DND-41 (cell line): ENCODE results near the gene TNFSF18.

ENCODE experiments used
- ATAC-seq: fragments of 200-7000 bp; cut with Tn5 transposase; 3 replicates; pipeline ENCODE4 v1.9.1; 2021; ENCODE audit warnings: low read depth; ENCODE audit not compliant: insufficient read depth
- DNase-seq: peaks from one replicate; pipeline ENCODE4 v3.0.0-alpha.2; 2020
- H2AFZ ChIP-seq: 2 replicates; pipeline ENCODE4 v1.6.0; 2012; ENCODE audit warnings: low read depth, low read length
- H3K27ac ChIP-seq: 2 replicates; pipeline ENCODE4 v1.5.1; 2012; ENCODE audit warnings: low read length, inconsistent platforms
- H3K27me3 ChIP-seq: fragments of 200-600 bp; sonication (generic); 2 replicates; pipeline ENCODE4 v1.6.0; 2012; ENCODE audit warnings: low read length, mild to moderate bottlenecking, inconsistent platforms; ENCODE audit not compliant: insufficient read depth, poor library complexity
- H3K36me3 ChIP-seq: 2 replicates; pipeline ENCODE4 v1.5.1; 2012; ENCODE audit warnings: low read length, inconsistent platforms; ENCODE audit not compliant: insufficient read depth
- H3K4me1 ChIP-seq: 2 replicates; pipeline ENCODE4 v1.5.1; 2012; ENCODE audit warnings: mild to moderate bottlenecking, low read length; ENCODE audit not compliant: insufficient read depth
- H3K4me2 ChIP-seq: 2 replicates; pipeline ENCODE4 v1.6.0; 2012; ENCODE audit warnings: mild to moderate bottlenecking, moderate library complexity, low read length, inconsistent platforms; ENCODE audit not compliant: insufficient read depth
- H3K4me3 ChIP-seq, 2 experiments: fragments of 200-600 bp in 1 of 2; shearing (Covaris generic) in 1 of 2; 2 replicates each; pipeline ENCODE4 v1.5.1; 2012 to 2016; ENCODE audit warnings: inconsistent platforms in 2 of 2, low read length in 2 of 2, mild to moderate bottlenecking in 2 of 2, low read depth in 1 of 2, moderate library complexity in 1 of 2
- H3K79me2 ChIP-seq: 2 replicates; pipeline ENCODE4 v1.6.0; 2012; ENCODE audit warnings: low read length, inconsistent platforms; ENCODE audit not compliant: insufficient read depth
- H3K9ac ChIP-seq: 2 replicates; pipeline ENCODE4 v1.6.0; 2012; ENCODE audit warnings: low read depth, mild to moderate bottlenecking, inconsistent platforms, low read length, moderate library complexity
- H3K9me3 ChIP-seq: 2 replicates; pipeline ENCODE4 v1.5.1; 2012; ENCODE audit warnings: low read length, moderate library complexity, mild to moderate bottlenecking, inconsistent platforms; ENCODE audit not compliant: insufficient read depth, severe bottlenecking
- H4K20me1 ChIP-seq: 2 replicates; pipeline ENCODE4 v1.6.0; 2012; ENCODE audit warnings: low read length; ENCODE audit not compliant: insufficient read depth
- EZH2 ChIP-seq: IDR thresholded peaks from 3 replicates; pipeline ENCODE4 v1.6.1; 2012; ENCODE audit warnings: borderline replicate concordance, low read depth, mild to moderate bottlenecking, moderate library complexity, low read length, inconsistent platforms; ENCODE audit not compliant: severe bottlenecking
- TF ChIP-seq, protein P1 (sequence below): IDR thresholded peaks from 2 replicates; pipeline ENCODE4 v1.5.1; 2012; ENCODE audit warnings: borderline replicate concordance, low read length, moderate library complexity, mild to moderate bottlenecking; ENCODE audit not compliant: poor library complexity, severe bottlenecking; ENCODE audit errors: extremely low read depth

The TNFSF18 gene

DNA sequence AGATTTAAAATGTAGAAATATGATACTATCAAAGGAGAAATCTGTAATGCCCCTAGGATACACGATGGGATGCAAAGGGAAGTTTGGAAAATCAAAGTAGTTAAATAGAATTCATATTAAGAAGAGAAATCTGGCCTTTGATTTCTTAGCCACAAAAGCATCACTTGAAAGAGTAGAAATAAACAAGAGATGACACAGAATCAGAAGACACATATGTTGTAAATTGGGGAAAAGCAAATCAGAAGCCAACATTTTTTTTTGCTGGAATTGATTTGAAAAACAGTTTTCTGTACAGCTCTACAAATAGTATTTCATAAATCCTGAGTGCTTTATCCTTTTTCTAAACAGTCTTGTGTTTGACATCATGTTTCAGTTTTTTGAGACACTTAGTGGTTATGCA lies 12.4 kb upstream of the TNFSF18 start:
- no peak for TF ChIP-seq EZH2
- TF ChIP-seq, protein P1, sequence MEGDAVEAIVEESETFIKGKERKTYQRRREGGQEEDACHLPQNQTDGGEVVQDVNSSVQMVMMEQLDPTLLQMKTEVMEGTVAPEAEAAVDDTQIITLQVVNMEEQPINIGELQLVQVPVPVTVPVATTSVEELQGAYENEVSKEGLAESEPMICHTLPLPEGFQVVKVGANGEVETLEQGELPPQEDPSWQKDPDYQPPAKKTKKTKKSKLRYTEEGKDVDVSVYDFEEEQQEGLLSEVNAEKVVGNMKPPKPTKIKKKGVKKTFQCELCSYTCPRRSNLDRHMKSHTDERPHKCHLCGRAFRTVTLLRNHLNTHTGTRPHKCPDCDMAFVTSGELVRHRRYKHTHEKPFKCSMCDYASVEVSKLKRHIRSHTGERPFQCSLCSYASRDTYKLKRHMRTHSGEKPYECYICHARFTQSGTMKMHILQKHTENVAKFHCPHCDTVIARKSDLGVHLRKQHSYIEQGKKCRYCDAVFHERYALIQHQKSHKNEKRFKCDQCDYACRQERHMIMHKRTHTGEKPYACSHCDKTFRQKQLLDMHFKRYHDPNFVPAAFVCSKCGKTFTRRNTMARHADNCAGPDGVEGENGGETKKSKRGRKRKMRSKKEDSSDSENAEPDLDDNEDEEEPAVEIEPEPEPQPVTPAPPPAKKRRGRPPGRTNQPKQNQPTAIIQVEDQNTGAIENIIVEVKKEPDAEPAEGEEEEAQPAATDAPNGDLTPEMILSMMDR: no peak
- Histone ChIP-seq H3K27me3 (no peaks in the 10 kb centered on the region), H3K4me1 (peaks cover 7% of the 10 kb centered on the region; the same call in 1 of the 2 replicates), H3K4me2 (no peak overlapping the region), H3K27ac (no peak overlapping the region), H3K9ac (no peak overlapping the region), H3K9me3 (no peaks in the 10 kb centered on the region), H3K36me3 (no peaks in the 10 kb centered on the region), H2AFZ (no peak overlapping the region), H3K4me3 (no peak overlapping the region), H3K79me2 (no peaks in the 10 kb centered on the region), H4K20me1 (no peaks in the 10 kb centered on the region)
- ATAC-seq (no peak), DNase-seq (no peak)

DNA sequence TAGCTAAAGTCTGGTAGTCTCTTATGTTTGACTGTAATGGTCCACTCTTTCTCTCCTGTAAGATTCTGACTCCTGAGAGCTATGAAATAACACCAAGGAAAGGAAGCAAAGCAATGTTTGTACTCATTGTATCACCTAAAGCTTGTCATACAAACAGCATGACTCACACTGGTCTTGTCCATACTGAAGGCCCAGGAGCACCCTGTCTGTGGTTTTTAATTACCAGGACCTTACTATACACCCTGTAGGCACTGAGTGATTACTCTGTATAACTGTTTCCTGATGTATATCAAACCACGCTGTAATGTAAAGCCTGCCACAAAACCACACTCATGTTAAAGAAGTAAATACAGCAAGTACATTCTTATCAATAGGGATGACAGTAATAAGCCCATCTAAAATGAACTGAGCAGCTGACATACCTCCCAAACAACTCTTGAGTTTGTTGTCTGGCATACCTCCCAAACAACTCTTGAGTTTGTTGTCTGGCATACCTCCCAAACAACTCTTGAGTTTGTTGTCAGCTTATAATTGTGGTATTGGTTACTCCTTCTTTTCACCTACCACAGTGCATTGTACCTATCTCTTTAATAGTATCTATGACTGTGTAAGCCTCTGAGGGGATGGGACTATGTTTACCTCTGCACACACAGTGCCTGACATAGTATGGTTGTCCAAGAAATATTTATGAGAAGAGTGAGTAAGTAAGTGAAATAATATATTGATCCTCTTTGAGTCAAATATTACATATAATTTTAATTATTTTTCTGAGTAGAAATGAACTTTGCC lies 11.6 kb upstream of the TNFSF18 start:
- no peak overlapping the region for H3K27ac ChIP-seq

DNA sequence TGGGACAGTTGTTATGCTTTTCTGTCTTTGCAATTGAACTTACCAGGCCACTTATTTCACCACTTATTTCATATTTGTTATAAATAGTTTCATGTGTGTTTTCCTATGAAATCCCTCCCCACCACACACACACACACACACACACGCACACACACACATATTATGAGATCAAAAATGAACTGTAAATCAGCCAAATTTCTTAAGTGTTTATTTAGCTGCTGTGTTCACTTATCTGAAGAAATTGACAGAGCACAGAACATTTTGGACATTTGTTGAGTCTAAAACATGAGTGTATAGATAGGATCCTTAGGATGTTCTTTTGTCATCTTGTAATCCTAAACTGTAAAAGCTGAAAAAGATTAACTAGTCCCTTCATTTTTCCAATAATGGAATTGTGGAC lies 7.8 kb upstream of the TNFSF18 start:
- no peak for TF ChIP-seq EZH2
- TF ChIP-seq, protein P1: no peak
- Histone ChIP-seq H4K20me1 (no peaks in the 10 kb centered on the region), H2AFZ (no peak overlapping the region), H3K27ac (no peak overlapping the region), H3K79me2 (no peaks in the 10 kb centered on the region), H3K4me2 (no peak overlapping the region), H3K9ac (no peak overlapping the region), H3K4me1 (peaks cover 7% of the 10 kb centered on the region; the same call in 1 of the 2 replicates), H3K9me3 (no peaks in the 10 kb centered on the region), H3K27me3 (no peaks in the 10 kb centered on the region), H3K36me3 (no peaks in the 10 kb centered on the region), H3K4me3 (no peak overlapping the region)
- ATAC-seq: no peak
- DNase-seq: no peak

More for the DNA sequence above, 11.6 kb upstream of the TNFSF18 start:
- DNase-seq (peak; percentile 24), ATAC-seq (peak; percentile 94)
- Histone ChIP-seq H3K9me3 (no peaks in the 10 kb centered on the region), H2AFZ (no peak overlapping the region), H4K20me1 (no peaks in the 10 kb centered on the region), H3K4me2 (no peak overlapping the region), H3K27me3 (no peaks in the 10 kb centered on the region), H3K9ac (no peak overlapping the region), H3K36me3 (no peaks in the 10 kb centered on the region), H3K79me2 (no peaks in the 10 kb centered on the region), H3K4me1 (peaks cover 7% of the 10 kb centered on the region; the same call in 1 of the 2 replicates), H3K4me3 (no peak overlapping the region)
- TF ChIP-seq, protein P1: no peak
- TF ChIP-seq EZH2: no peak
